DND-41 (cell line): ENCODE measurements around the gene CCDC137.

ENCODE experiments used
- CTCF ChIP-seq: IDR thresholded peaks from 2 replicates; pipeline ENCODE4 v1.5.1; 2012; ENCODE audit warnings: borderline replicate concordance, low read length, moderate library complexity, mild to moderate bottlenecking; ENCODE audit not compliant: poor library complexity, severe bottlenecking; ENCODE audit errors: extremely low read depth
- EZH2 ChIP-seq: IDR thresholded peaks from 3 replicates; pipeline ENCODE4 v1.6.1; 2012; ENCODE audit warnings: borderline replicate concordance, low read depth, mild to moderate bottlenecking, moderate library complexity, low read length, inconsistent platforms; ENCODE audit not compliant: severe bottlenecking

- no peak for TF ChIP-seq CTCF
- no peak for TF ChIP-seq EZH2
Observed at GRCh38 chr17:81691196-81691595, 24.7 kb downstream of the CCDC137 start.
